Kidney (tissue), 14 donors: ENCODE results near the gene AKAP6. TPM values are rescaled to one million over a fixed set of nuclear protein-coding genes. Genes with fewer than 3 reads are reported as not detected.

Source experiments
- DNase-seq, 5 donors: peaks; one replicate each; pipeline ENCODE4 v3.0.0-alpha.2; 2013 to 2020
- FAIRE-seq: peaks from 2 replicates; lab custom pipeline; 2012; peaks lifted over from hg19 to GRCh38; lab: Jason Lieb, UNC
- H3K27ac ChIP-seq, 2 donors: one replicate each; pipeline ENCODE4 v1.7.0; 2013; ENCODE audit warnings: low read depth in 2 of 2, low read length in 2 of 2, inconsistent platforms in 1 of 2
- H3K27me3 ChIP-seq: one replicate; pipeline ENCODE4 v1.7.1; 2013; ENCODE audit warnings: low read length, inconsistent platforms; ENCODE audit not compliant: control insufficient read depth, insufficient read depth
- H3K36me3 ChIP-seq, 3 donors: one replicate each; pipeline versions ENCODE4 v1.7.0 to v1.7.1; 2013; ENCODE audit warnings: low read length in 3 of 3, control low read depth in 1 of 3, inconsistent platforms in 1 of 3; ENCODE audit not compliant: insufficient read depth in 3 of 3, control insufficient read depth in 2 of 3
- H3K4me1 ChIP-seq, 3 donors: one replicate each; pipeline versions ENCODE4 v1.7.0 to v1.7.1; 2013; ENCODE audit warnings: low read length in 3 of 3, inconsistent platforms in 1 of 3, low read depth in 1 of 3; ENCODE audit not compliant: control insufficient read depth in 2 of 3, insufficient read depth in 2 of 3
- H3K4me3 ChIP-seq, 3 donors: one replicate each; pipeline versions ENCODE4 v1.7.0 to v1.8.1; 2013; ENCODE audit warnings: low read length in 3 of 3, control low read depth in 1 of 3, inconsistent platforms in 1 of 3
- H3K9ac ChIP-seq, 3 donors: one replicate each; pipeline versions ENCODE4 v1.7.0 to v1.7.1; 2013; ENCODE audit warnings: low read length in 3 of 3, control low read depth in 1 of 3, inconsistent platforms in 1 of 3
- H3K9me3 ChIP-seq, 3 donors: one replicate each; pipeline versions ENCODE4 v1.7.0 to v1.7.1; 2013; ENCODE audit warnings: low read length in 3 of 3, control low read depth in 1 of 3, inconsistent platforms in 1 of 3; ENCODE audit not compliant: control insufficient read depth in 2 of 3, insufficient read depth in 1 of 3
- intact Hi-C: fragments of 100-400 bp; cut with DNase I; formaldehyde crosslinking; loops from one replicate; pipeline ENCODE4 v1.11.1; 2022
- polyA plus RNA-seq: library from polyadenylated mRNA; stranded (reverse); fragments of 350-450 nt; fragmentation: Illumina TruSeq; extraction: RNeasy Lipid Tissue Mini Kit (QIAGEN cat#74804); gene quantifications from one replicate; pipeline ENCODE4 v1.2.3, GENCODE V29; 2014; ENCODE audit warnings: low read depth, low replicate concordance; ENCODE audit not compliant: insufficient read depth
- total RNA-seq: library from RNA; stranded (reverse); fragmentation: NEBNext Ultra II Directional; extraction: Animal tissue kit (Norgen Biotek cat#: 25700); gene quantifications from one replicate; pipeline ENCODE4 v1.2.1, GENCODE V29; 2021
- TF ChIP-seq, protein P1 (sequence below): IDR thresholded peaks from 3 replicates; pipeline ENCODE4 v1.5.1; 2012; ENCODE audit warnings: mild to moderate bottlenecking, moderate library complexity, borderline replicate concordance; ENCODE audit not compliant: insufficient read depth; ENCODE audit errors: extremely low read depth
- donor health status: control.
- donor health status: control.
- donor health status: control.
- donor health status: control.
- donor health status: control.
- donor health status: DM: yes; HTN: yes; CAD: no.
- donor health status: Normal renal cell carcinoma (clear cell type).

Gene AKAP6
- total and polyA plus RNA-seq, 2 donors from 2014 or later, result 0.92 to 10.5 TPM

DNA sequence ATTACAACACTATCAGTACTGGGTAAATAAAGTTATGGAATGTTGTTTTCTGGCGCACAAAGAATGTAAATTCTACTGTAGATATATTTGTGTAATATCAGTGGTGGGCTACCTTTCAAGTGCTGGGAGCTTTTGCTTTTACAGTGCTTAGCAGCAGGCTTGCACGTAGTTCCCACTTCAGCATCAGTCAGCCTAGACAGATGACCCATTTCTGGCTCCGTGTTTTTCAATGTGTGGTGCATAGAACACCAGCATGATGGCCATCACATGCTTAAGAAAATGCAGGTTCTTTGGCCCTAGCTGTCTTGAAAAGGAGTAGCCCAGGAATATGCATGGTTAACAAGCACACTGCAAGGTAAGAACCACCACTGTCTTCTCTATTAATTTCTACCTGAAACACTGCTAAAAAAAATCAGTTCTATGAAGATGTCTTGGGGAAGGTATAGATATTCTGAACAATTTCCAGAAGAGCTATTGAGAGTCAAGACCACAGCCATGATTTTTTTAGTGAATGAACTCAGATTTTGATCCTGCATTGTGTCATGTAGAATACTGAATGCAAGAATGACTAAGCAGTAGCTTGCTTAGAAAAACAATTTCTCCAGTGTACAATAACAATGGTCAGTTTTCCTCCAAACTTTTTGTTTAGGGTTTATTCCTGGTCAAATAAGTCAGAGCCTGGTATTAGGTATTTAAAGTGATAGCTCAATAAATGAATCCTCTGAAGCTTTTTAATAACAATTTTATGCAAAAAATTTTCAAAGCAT lies 195.7 kb downstream of the AKAP6 start:
- TF ChIP-seq, protein P1, sequence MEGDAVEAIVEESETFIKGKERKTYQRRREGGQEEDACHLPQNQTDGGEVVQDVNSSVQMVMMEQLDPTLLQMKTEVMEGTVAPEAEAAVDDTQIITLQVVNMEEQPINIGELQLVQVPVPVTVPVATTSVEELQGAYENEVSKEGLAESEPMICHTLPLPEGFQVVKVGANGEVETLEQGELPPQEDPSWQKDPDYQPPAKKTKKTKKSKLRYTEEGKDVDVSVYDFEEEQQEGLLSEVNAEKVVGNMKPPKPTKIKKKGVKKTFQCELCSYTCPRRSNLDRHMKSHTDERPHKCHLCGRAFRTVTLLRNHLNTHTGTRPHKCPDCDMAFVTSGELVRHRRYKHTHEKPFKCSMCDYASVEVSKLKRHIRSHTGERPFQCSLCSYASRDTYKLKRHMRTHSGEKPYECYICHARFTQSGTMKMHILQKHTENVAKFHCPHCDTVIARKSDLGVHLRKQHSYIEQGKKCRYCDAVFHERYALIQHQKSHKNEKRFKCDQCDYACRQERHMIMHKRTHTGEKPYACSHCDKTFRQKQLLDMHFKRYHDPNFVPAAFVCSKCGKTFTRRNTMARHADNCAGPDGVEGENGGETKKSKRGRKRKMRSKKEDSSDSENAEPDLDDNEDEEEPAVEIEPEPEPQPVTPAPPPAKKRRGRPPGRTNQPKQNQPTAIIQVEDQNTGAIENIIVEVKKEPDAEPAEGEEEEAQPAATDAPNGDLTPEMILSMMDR, result no peak
- Histone ChIP-seq H3K27me3 (no peaks in the 10 kb centered on the region), H3K4me1 (no peaks in the 10 kb centered on the region), H3K36me3 (no peaks in the 10 kb centered on the region), H3K9ac (no peak overlapping the region), H3K9me3 (no peaks in the 10 kb centered on the region), H3K4me3 (no peak overlapping the region), H3K27ac (no peak overlapping the region)
- intact Hi-C loops, result no loop called here
- DNase-seq (no peak), FAIRE-seq (no peak)

DNA sequence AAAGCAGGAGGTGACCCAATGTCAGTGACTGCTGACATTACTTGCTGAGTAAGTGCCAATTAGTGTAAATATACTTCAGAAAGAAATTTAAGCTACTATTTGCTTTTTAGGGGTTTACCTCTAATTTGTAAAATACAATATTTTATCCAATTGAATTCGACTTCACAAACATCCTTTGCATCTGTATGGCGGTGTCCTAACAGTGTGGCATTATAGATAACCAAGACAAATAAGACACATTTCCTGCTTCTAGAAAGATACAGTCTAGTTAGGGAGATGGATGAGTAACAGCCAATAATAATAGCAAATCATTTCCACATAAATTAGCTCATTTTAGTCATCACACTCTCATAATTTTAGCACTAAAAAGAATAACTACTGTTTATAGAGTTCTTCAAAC lies 196.5 kb downstream of the AKAP6 start:
- intact Hi-C loops, result no loop called here
- DNase-seq (no peak), FAIRE-seq (no peak)
- TF ChIP-seq, protein P1, result no peak
- H3K36me3 ChIP-seq, result no peaks in the 10 kb centered on the region
- H3K4me3 ChIP-seq, result no peak overlapping the region
- no peak overlapping the region for H3K27ac ChIP-seq
- H3K9me3 ChIP-seq, result no peaks in the 10 kb centered on the region
- H3K4me1 ChIP-seq, result no peaks in the 10 kb centered on the region
- no peak overlapping the region for H3K9ac ChIP-seq
- no peaks in the 10 kb centered on the region for H3K27me3 ChIP-seq

DNA sequence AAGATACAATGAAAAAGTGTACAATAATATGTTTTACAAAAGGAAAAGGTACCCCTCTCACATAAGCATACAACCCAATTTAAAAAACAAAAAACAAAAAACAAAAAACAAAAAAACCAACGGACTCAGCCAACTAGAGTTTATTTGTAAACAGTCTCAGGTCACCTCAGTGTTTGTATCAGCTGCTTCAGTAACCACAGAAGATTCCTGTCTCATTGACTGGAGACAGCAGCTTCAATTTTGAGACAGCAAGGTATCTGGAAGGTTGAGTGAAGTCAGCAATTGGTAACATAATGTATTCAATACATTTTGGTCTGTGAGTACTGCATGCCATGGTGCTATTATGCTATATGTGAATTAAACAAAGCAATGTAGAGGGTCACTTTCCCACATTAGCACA lies 201.7 kb downstream of the AKAP6 start:
- Histone ChIP-seq H3K27me3 (no peaks in the 10 kb centered on the region), H3K4me3 (no peak overlapping the region), H3K4me1 (no peaks in the 10 kb centered on the region), H3K9me3 (no peaks in the 10 kb centered on the region), H3K36me3 (no peaks in the 10 kb centered on the region), H3K9ac (no peak overlapping the region), H3K27ac (no peak overlapping the region)
- intact Hi-C loops, result no loop called here
- FAIRE-seq, result no peak
- TF ChIP-seq, protein P1, result no peak
- DNase-seq, result no peak
